GM15510 (cell line): Measurements from ENCODE around the gene SPG7.

ENCODE experiments used
- POLR2A ChIP-seq: IDR thresholded peaks from 3 replicates; pipeline ENCODE4 v1.6.1; 2011; ENCODE audit warnings: borderline replicate concordance; ENCODE audit not compliant: insufficient read length; ENCODE audit errors: extremely low read depth

Gene SPG7

DNA sequence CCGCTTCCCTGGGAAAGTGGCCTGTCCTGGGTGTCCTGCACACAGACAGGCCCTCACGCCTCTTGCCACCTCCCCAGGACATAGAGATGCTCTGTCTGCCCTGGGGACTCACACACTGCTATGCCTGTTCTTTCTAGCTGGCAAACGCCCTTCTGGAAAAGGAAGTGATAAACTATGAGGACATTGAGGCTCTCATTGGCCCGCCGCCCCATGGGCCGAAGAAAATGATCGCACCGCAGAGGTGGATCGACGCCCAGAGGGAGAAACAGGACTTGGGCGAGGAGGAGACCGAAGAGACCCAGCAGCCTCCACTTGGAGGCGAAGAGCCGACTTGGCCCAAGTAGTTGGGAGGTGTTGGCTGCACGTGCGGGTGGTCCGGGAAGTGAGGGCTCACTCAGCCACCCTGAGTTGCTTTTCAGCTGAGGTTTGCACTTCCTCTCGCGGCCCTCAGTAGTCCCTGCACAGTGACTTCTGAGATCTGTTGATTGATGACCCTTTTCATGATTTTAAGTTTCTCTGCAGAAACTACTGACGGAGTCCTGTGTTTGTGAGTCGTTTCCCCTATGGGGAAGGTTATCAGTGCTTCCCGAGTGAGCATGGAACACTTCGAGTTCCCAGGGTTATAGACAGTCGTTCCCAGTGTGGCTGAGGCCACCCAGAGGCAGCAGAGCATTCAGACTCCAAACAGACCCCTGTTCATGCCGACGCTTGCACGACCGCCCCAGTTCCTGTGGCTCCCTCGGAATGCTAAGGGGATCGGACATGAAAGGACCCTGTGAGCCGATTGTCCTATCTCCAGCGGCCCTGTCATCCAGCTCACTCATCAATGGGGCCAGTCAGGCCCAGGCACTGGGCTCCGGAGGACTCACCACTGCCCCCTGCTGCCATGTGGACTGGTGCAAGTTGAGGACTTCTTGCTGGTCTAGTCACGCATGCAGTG is 48.8 kb downstream of the SPG7 start:
- peak; percentile 23 for TF ChIP-seq POLR2A

DNA sequence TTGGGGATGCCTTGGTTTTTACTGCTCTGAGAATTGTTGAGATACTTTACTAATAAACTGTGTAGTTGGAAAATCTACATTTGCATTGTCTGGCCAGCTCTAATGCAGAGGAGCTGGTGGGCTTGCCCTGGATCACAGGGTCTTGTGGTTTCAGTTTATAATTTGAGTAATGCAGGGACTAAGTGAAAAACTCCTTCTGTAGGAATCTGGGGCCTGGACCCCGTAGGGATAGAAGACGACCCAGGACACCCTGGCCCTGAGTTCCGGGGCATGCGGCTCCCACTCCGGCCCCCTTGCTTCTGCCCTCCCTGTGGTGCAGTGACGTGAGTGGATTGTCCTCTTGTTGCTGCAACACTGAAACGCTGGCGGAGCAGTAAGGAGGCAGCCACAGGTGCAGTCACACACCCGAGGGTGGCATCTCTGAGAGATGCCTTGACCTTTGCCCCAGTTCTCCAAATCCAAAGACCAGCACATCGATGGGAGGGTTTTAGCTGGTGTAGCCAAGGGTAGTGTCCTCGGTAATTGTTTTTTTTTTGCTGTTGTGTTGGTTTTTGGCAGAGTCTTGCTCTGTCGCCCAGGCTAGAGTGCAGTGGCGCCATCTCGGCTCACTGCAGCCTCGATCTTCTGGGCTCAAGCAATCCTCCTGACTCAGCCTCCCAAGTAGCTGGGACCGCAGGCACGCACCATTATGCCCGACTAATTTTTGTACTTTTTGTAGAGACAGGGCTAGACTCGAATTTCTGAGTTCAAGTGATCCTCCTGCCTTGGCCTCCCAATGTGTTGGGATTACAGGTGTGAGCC is 49.7 kb downstream of the SPG7 start:
- TF ChIP-seq POLR2A = no peak

GRCh38 chr16:89560378-89561141 is 52.4 kb downstream of the SPG7 start, which contains the start of gene RPL13:
TSS of gene RPL13 (plus strand) at chr16:89560682. CDS start at chr16:89560960, 278 bp downstream.
- peak; percentile 99 for TF ChIP-seq POLR2A

- no peak for TF ChIP-seq POLR2A
These were observed 53.1 kb downstream of the SPG7 start for GRCh38 chr16:89561142-89561883.

- TF ChIP-seq POLR2A = no peak
These were observed 53.8 kb downstream of the SPG7 start for GRCh38 chr16:89561884-89562599.

- no peak for TF ChIP-seq POLR2A
These were observed 54.7 kb downstream of the SPG7 start for GRCh38 chr16:89562939-89563338.

DNA sequence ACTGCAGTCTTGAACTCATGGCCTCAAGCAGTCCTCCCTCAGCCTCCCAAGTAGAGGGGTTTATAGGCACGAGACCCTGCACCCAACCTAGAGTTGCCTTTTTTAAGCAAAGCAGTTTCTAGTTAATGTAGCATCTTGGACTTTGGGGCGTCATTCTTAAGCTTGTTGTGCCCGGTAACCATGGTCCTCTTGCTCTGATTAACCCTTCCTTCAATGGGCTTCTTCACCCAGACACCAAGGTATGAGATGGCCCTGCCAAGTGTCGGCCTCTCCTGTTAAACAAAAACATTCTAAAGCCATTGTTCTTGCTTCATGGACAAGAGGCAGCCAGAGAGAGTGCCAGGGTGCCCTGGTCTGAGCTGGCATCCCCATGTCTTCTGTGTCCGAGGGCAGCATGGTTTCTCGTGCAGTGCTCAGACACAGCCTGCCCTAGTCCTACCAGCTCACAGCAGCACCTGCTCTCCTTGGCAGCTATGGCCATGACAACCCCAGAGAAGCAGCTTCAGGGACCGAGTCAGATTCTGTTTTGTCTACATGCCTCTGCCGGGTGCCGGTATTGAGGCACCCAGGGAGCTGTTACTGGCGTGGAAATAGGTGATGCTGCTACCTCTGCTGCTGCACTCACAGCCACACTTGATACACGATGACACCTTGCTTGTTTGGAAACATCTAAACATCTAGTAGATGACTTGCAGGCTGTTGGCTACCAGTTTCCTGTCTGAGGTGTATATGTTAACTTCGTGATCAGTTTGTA is 55.6 kb downstream of the SPG7 start:
- TF ChIP-seq POLR2A = no peak

DNA sequence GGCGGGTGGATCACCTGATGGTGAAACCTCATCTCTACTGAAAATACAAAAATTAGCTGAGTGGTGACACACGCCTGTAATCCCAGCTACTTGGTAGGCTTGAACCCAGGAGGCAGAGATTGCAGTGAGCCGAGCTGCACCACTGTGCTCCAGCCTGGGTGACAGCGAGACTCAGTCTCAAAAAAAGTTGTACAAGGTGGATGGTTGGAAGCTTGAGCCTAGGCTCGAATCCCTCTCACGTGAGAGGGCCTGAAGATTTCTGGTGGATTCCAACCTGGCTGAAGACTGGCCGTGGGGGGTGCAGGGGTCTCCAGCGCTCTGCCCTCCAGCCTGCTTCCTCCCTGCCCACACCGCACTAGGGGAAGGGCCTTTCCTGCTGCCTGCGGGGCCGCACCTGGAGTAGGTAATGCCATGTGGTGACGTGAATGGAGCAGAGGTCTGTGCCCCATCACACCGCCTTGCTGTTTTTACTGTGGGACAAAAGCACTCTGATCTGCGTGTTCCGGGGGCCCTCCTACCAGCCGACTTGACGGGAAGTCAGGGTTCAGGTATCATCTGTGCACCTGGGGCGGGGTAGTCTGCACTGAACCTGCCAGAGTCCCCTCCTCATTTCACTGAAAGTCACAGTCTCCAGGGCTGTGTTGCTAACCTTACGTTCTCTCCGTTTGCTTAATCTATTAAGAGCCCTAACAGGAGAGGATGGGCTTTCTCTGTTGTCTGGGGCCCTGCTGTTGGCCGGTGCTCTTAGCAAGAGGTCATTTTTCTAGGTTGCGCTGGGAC is 56.5 kb downstream of the SPG7 start:
- TF ChIP-seq POLR2A = peak; percentile 23

- no peak for TF ChIP-seq POLR2A
These were observed 57.0 kb downstream of the SPG7 start for GRCh38 chr16:89565256-89565505.

DNA sequence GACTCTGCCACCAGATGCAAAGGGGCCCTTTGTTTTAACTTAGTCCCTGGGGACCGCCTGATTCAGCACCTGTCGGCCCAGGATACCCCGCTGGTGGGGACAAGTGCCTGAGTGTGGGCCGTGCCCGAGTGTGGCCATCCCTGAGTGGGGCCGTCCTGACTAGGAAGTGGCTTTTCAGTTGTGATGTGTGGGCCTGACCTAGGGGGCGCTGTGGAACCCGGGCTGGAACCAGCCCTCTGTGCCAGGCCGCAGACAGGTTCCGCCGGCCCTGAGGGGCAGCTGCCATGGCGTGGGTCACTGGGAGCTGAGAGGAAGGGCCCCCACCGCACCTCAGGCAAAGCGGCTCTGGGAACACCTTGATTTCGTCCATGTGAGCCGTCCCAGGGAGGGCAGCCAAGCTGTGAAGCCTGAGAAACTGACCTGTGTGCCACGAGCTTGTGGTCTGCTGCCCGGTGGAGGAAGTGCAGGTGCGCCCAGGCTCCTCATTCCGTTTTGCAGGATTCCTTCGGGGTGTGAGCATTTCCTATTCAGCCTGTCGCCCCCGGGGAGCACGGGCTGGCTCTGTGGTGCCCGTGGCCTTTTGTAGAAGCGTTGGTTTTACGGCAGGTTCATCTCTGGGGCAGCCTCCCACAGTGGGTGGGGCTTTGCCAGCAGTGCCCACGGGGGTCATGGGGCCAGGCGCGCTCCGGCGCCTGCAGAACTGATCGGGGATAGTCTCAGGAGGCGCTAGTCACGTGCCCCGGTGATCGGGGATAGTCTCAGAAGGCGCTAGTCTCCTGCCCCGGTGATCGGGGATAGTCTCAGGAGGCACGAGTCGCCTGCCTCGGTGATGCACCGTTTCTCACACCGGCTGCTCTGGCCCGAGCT is 57.5 kb downstream of the SPG7 start:
- TF ChIP-seq POLR2A = peak; percentile 39
